HG02588 (cell line): ENCODE measurements around the gene SACM1L.
"Not testable (repeated sequence)": the region's sequence is repeated elsewhere in the genome, so short reads cannot be mapped to it uniquely, and the experiment has no call there.

Experiments
- ATAC-seq: cut with Tn5 transposase; IDR thresholded peaks from one replicate; pipeline ENCODE4 v1.9.1; 2021; ENCODE audit warnings: mild to moderate bottlenecking, moderate library complexity; ENCODE audit not compliant: unreplicated experiment

The SACM1L gene

GRCh38 chr3:45666757-45667431 is 22.3 kb upstream of the SACM1L start:
- no peak for ATAC-seq

DNA sequence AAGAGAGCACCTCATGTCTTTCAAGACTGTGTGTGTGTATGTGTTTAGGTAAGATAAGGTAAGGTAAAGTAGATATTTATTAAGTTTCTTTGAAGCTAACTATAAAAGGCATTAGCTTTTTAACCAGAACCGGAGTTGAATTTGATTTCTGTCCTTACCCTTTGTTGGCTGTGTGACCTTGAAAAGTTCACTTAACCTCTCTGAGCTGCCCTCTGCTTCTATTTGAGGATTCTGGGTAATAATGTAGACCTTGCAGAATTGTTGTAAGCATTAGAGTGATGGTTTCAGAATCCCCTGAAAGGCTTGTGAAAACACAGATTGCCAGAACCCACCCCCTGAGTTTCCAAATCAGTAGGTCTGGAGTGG is 21.6 kb upstream of the SACM1L start:
- ATAC-seq = no peak

GRCh38 chr3:45670436-45670835 is 18.8 kb upstream of the SACM1L start:
- ATAC-seq = no peak

DNA sequence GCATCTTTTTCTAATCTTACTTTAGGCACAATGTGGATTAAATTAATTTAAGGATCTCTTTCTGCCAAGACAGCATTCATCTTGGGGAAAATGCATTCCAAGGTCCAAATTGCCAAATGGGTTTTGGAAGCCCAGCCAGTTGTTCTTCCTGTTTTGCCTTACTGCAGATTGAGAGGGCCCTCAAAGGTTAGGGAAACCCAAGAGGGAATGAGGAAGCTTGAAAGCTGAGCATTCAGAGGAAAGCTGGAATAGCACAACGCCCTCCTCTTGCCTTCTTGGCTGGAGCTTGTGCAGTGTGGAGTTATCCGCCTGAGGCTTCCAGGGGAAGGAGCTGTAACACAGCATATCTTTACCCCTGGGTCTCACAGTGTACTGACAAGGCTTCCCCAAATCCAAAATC is 18.2 kb upstream of the SACM1L start:
- ATAC-seq = no peak

GRCh38 chr3:45673273-45673672 is 15.9 kb upstream of the SACM1L start:
- no peak for ATAC-seq

GRCh38 chr3:45676325-45677032 is 12.7 kb upstream of the SACM1L start:
- no peak for ATAC-seq

DNA sequence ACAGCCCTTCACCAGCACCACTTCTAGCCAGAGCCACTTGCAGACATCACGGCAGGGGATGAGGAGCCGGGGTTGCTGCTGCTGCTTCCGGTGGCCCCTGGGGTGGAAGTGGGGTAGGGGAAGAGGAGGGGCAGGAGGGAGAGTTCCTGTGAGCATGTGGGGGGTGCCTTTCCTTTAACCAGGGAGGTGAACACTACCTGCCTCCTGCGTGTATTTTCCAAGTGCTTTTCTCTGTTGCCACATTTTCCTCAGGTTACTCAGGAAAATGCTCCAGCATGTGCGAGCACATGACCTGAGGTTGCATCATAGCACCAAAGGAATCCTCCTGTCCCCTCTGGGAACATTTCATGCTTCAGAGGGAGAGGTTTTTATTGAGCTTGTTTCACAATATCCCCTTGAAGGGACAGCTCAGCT is 12.2 kb upstream of the SACM1L start:
- ATAC-seq = no peak

DNA sequence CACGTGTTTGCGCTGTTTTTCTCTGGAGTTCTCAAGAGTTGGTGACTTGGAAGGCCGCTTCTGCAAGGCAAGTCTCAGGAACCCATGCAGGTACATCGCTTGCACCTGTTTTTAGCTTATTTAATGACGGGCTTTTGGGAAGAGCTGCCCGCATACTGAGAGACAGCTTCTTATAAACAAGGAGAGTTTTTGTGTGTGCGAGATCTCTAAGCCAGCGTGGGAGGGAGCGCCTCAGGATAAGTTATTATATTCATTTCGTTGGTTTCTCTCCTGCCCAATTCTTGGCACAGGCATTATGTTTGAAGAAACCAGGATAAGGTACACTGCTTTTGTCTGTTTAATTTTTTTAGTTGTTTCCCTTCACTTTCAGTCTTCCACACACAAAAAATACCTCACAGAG is 11.4 kb upstream of the SACM1L start:
- ATAC-seq = no peak

GRCh38 chr3:45679805-45680204 is 9.4 kb upstream of the SACM1L start:
- ATAC-seq = no peak

GRCh38 chr3:45681221-45681620 is 8.0 kb upstream of the SACM1L start:
- no peak for ATAC-seq

DNA sequence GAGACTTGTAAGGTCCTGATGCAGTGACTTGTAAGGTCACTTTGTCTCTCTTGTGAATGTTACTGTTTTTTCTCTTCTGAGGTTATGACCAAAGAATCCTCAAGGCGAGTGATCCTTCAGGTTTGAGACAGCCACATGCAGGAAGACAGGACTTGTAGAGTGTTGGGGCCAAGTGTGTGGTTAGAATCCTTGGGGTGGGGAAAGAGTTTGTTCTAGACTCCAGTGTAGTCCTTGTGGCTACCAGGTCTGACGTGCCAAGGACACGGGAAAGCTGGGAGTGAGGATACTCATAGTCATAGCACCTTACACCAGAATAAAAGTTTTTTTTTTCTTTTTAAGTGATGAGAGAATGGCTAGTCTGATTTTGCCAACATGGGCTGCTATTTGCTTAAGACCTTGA is 7.3 kb upstream of the SACM1L start:
- no peak for ATAC-seq

DNA sequence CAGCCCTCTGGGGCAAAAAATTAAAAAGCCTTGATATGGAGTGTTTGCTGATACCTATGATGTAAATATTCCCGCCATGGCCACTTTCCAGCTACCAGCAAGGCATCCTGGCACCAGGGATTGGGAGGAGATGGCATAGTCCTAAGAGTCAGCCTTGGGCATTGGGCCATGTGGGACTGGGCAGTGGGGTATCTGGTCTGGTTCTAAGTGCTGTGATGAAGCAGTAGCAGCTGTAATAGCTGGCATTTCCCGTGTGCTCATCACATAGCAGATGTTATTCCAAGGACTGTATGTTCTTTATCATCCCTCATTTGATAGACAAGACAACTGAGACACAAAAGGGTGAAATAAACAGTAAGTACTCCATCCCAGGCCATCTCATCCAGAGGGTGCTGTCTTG is 6.9 kb upstream of the SACM1L start:
- no peak for ATAC-seq

GRCh38 chr3:45682786-45683185 is 6.4 kb upstream of the SACM1L start:
- no peak for ATAC-seq

- no peak for ATAC-seq
Observed at GRCh38 chr3:45683417-45684326, 5.5 kb upstream of the SACM1L start.

DNA sequence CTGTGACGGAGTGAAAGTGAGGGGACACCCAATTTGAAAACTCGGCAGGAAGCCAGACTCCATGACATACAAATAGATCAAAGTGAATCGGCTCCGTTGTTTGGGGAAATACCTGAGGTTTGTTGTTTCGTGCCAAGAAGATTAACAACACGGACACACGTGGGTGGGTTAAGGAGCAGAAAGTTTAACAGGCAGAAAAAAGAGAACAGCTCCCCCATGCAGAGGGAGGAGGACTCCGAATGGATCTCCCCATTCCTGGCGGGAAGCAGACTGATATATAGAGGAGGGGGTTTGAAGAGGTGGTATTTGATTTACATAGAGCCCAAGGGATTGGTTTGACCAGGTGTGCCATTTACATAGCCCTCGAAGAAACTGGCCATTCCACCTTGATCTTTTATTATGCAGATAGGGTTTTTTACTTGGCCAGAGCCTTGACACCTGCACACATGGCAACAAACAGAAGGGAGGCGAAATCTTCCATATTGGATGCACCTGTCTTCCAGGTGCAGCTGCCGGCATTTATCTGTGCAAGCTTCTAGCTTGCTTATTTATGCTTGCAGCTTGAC is 4.8 kb upstream of the SACM1L start:
- no peak for ATAC-seq

GRCh38 chr3:45685722-45686121 is 3.5 kb upstream of the SACM1L start:
- not testable (repeated sequence) for ATAC-seq

GRCh38 chr3:45686850-45687249 is 2.3 kb upstream of the SACM1L start:
- ATAC-seq = no peak

DNA sequence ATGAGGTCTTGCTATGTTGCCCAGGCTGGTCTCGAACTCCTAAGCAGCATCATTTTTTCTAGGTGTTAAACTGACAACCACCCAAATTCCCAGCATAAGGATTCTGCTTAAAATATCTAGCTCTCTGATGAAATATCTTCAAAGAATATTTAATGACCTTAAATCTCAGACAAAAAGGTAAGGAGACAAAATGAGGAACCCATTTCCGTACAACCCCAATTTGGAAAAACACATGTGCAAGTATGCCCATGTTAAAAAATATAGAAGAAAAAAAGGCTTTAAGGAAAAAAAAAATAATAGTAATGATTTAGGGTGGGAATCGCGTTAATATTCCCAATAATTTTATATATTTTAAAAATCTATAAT is 1.4 kb upstream of the SACM1L start:
- ATAC-seq = no peak

GRCh38 chr3:45688194-45688881 is 858 bp upstream of the SACM1L start:
- ATAC-seq = peak; percentile 2

DNA sequence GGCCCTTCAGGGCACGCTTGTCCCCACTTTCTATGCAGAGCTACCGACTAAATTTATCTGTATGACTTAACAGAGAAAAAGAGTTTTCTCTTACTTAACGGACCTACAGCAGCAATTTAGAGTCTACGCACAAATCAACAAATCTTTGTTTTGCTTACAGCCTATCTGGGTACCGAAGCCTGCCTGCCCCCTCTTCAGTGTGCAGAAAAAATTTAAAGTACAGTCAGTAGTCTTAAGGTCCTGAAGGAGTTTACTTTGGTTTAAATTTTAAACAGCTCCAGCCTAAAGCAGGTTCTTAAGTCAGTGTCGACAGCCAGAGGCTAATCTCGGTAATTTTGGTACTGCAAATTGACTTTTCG is 570 bp downstream of the SACM1L start:
- ATAC-seq = no peak
